Endothelial cell of umbilical vein (primary cell): ENCODE measurements around the gene HOXB2. TPM values are rescaled to one million over a fixed set of nuclear protein-coding genes. Genes with fewer than 3 reads are reported as not detected.

Experiments
- BruUV-seq: library from RNA; stranded (reverse); fragments of 400-500 nt; replicated peaks from 2 replicates; lab custom pipeline; 2021; lab: Mats Ljungman, UMichigan
- CTCF ChIA-PET: fragments of 300-600, 350-600 bp; sonication (Branson Sonifier 250); formaldehyde crosslinking; loops from one replicate; lab custom pipeline; 2021; ENCODE audit warnings: antibody characterized with exemption, inconsistent platforms; lab: Charles Lee
- POLR2A ChIA-PET: fragments of 300-600, 350-600 bp; sonication (Branson Sonifier 250); formaldehyde crosslinking; loops from one replicate; lab custom pipeline; 2021; ENCODE audit warnings: antibody characterized with exemption, inconsistent platforms; lab: Charles Lee
- DNase-seq: peaks from one replicate; pipeline ENCODE4 v3.0.0-alpha.2; 2011; ENCODE audit warnings: low read depth, low spot score
- FAIRE-seq: peaks from 2 replicates; lab custom pipeline; 2011; peaks lifted over from hg19 to GRCh38; lab: Jason Lieb, UNC
- H2AFZ ChIP-seq: 2 replicates; pipeline ENCODE4 v1.6.0; 2012; ENCODE audit warnings: low read depth, low read length, control low read depth, inconsistent platforms
- H3K27ac ChIP-seq: 2 replicates; pipeline ENCODE4 v1.5.1; 2011; ENCODE audit warnings: low read depth, mild to moderate bottlenecking, control low read depth, low read length, moderate library complexity; ENCODE audit not compliant: insufficient read depth
- H3K27me3 ChIP-seq, 2 experiments: 2 replicates each; pipeline versions ENCODE4 v1.6.0 to v1.6.1; 2011; ENCODE audit warnings: low read length in 2 of 2, mixed read lengths in 1 of 2; ENCODE audit not compliant: control insufficient read depth in 2 of 2, insufficient read depth in 2 of 2
- H3K36me3 ChIP-seq, 2 experiments: 2 replicates in 1 of 2; 3 replicates in 1 of 2; pipeline ENCODE4 v1.5.1; 2011; ENCODE audit warnings: low read length in 2 of 2, mild to moderate bottlenecking in 1 of 2, moderate library complexity in 1 of 2; ENCODE audit not compliant: control insufficient read depth in 2 of 2, insufficient read depth in 2 of 2; ENCODE audit errors: extremely low read depth in 1 of 2
- H3K4me1 ChIP-seq: 3 replicates; pipeline ENCODE4 v1.5.1; 2011; ENCODE audit warnings: mild to moderate bottlenecking, low read length; ENCODE audit not compliant: control insufficient read depth, insufficient read depth; ENCODE audit errors: extremely low read depth
- H3K4me2 ChIP-seq: 2 replicates; pipeline ENCODE4 v1.6.1; 2011; ENCODE audit warnings: low read length, control low read depth, mixed read lengths; ENCODE audit not compliant: insufficient read depth
- H3K4me3 ChIP-seq, 3 experiments: fragments of 200-600 bp in 1 of 3; sonication (generic), shearing (Covaris generic) in 1 of 3; replicated peaks in 1 of 3; 2 replicates each; pipeline ENCODE4 v1.5.1; 2011 to 2016; ENCODE audit warnings: control low read depth in 3 of 3, low read length in 3 of 3, mild to moderate bottlenecking in 2 of 3, inconsistent platforms in 1 of 3, low read depth in 1 of 3, moderate library complexity in 1 of 3; ENCODE audit not compliant: insufficient read depth in 1 of 3
- H3K79me2 ChIP-seq: 2 replicates; pipeline ENCODE4 v1.6.0; 2012; ENCODE audit warnings: low read length, inconsistent platforms; ENCODE audit not compliant: control insufficient read depth, insufficient read depth
- H3K9ac ChIP-seq: replicated peaks from 2 replicates; pipeline ENCODE3; 2011; ENCODE audit warnings: low read length, control low read depth; ENCODE audit not compliant: insufficient read depth; ENCODE audit errors: extremely low read depth
- H3K9me1 ChIP-seq: replicated peaks from 3 replicates; pipeline ENCODE4 v1.6.0; 2011; ENCODE audit warnings: mild to moderate bottlenecking, low read length; ENCODE audit not compliant: control insufficient read depth, insufficient read depth; ENCODE audit errors: extremely low read depth
- H3K9me3 ChIP-seq: replicated peaks from 2 replicates; pipeline ENCODE4 v1.5.1; 2012; ENCODE audit warnings: low read length, inconsistent platforms; ENCODE audit not compliant: control insufficient read depth, insufficient read depth
- H4K20me1 ChIP-seq: replicated peaks from 2 replicates; pipeline ENCODE3; 2011; ENCODE audit warnings: mild to moderate bottlenecking, low read length; ENCODE audit not compliant: control insufficient read depth, insufficient read depth; ENCODE audit errors: extremely low read depth
- CTCF ChIP-seq, 2 donors: IDR thresholded peaks; 1 replicate in 1 of 2; 2 replicates in 1 of 2; pipeline ENCODE4 v1.5.1; 2011; ENCODE audit warnings: low read length in 2 of 2, mild to moderate bottlenecking in 2 of 2, moderate library complexity in 2 of 2, control low read depth in 1 of 2, inconsistent platforms in 1 of 2, low read depth in 1 of 2; ENCODE audit not compliant: insufficient read depth in 1 of 2; ENCODE audit errors: extremely low read depth in 1 of 2
- EZH2 ChIP-seq: IDR thresholded peaks from 2 replicates; pipeline ENCODE4 v1.6.1; 2012; ENCODE audit warnings: borderline replicate concordance, low read depth, mild to moderate bottlenecking, moderate library complexity, low read length, inconsistent platforms; ENCODE audit not compliant: severe bottlenecking
- FOS ChIP-seq: IDR thresholded peaks from 2 replicates; pipeline ENCODE4 v1.6.1; 2011; ENCODE audit warnings: mild to moderate bottlenecking, low read length, moderate library complexity, borderline replicate concordance; ENCODE audit not compliant: insufficient read depth
- GATA2 ChIP-seq: IDR thresholded peaks from 2 replicates; pipeline ENCODE4 v1.7.0; 2011; ENCODE audit warnings: low read depth, mild to moderate bottlenecking, moderate library complexity, mixed read lengths, low read length; ENCODE audit not compliant: insufficient read length, insufficient read depth
- JUN ChIP-seq: IDR thresholded peaks from 2 replicates; pipeline ENCODE4 v1.6.1; 2011; ENCODE audit warnings: borderline replicate concordance, low read depth; ENCODE audit not compliant: insufficient read length, insufficient read depth
- MAX ChIP-seq: IDR thresholded peaks from 2 replicates; pipeline ENCODE4 v1.6.1; 2011; ENCODE audit not compliant: insufficient read depth, insufficient read length
- MYC ChIP-seq: IDR thresholded peaks from one replicate; pipeline ENCODE4 v1.6.1; 2011; ENCODE audit warnings: mild to moderate bottlenecking, low read depth, low read length
- POLR2A ChIP-seq: IDR thresholded peaks from 2 replicates; pipeline ENCODE4 v1.6.1; 2012; ENCODE audit warnings: low read depth, mild to moderate bottlenecking, control low read depth, low read length
- POLR2AphosphoS5 ChIP-seq: IDR thresholded peaks from 2 replicates; pipeline ENCODE4 v1.6.1; 2012; ENCODE audit warnings: low read depth, mild to moderate bottlenecking, control low read depth, low read length, moderate library complexity; ENCODE audit not compliant: insufficient read depth
- dilution Hi-C: fragments of 300-500 bp; cut with MboI; formaldehyde crosslinking; loops from one replicate; pipeline ENCODE4 v1.15.0; 2019; ENCODE audit warnings: low sequenced_read_pairs; ENCODE audit not compliant: extremely low pct_ligation_motif_present
- intact Hi-C: fragments of 100-400 bp; cut with micrococcal nuclease; formaldehyde crosslinking; loops from one replicate; pipeline ENCODE4 v1.10.0; 2022
- polyA plus RNA-seq, 4 experiments: library from polyadenylated mRNA; depleted of rRNA in 3 of 4; stranded (reverse) in 3 of 4; unstranded in 1 of 4; fragments of >200 nt; gene quantifications; 2 replicates each; pipeline versions ENCODE4 v1.2.1 to v1.2.3, GENCODE V29; 2011 to 2012; ENCODE audit warnings: missing spikeins in 1 of 4
- total RNA-seq: library from RNA; stranded (reverse); gene quantifications from 2 replicates; pipeline ENCODE4 v1.2.3, GENCODE V29; 2021

The HOXB2 gene
- total and polyA plus RNA-seq, 2 donors (not counting 3 experiments of a cell fraction or from before 2014, with no cell fraction given) = 14.1 to 23.3 TPM

- no TSS peak for BruUV-seq
- H3K9me3 ChIP-seq = no peaks in the 10 kb centered on the region
- intact Hi-C loops (no loop called here), dilution Hi-C loops (no loop called here)
- H3K9ac ChIP-seq = no peak overlapping the region
- DNase-seq = peak; percentile 77
- no peak overlapping the region for H2AFZ ChIP-seq
- ChIA-PET CTCF (interaction anchor here (0.9 to 2.1 kb wide), 7 partner anchors 13 to 290 kb away, joined by 3 to 9 read pairs (median 4); no protein-coding TSS in a partner anchor), POLR2A (no interaction called here)
- H3K9me1 ChIP-seq = no peaks in the 10 kb centered on the region
- no peak overlapping the region for H3K27ac ChIP-seq
- H4K20me1 ChIP-seq = no peaks in the 10 kb centered on the region
- no peak overlapping the region for H3K4me2 ChIP-seq
- FAIRE-seq = peak; percentile 98
- H3K27me3 ChIP-seq = peaks cover 5 to 10% of the 10 kb centered on the region in 2 experiments
- no peak overlapping the region for H3K4me3 ChIP-seq
- H3K79me2 ChIP-seq = no peaks in the 10 kb centered on the region
- TF ChIP-seq FOS = peak; percentile 92
- no peak for TF ChIP-seq POLR2A
- peak; percentile 98 for TF ChIP-seq JUN
- H3K4me1 ChIP-seq = peaks cover 6% of the 10 kb centered on the region
- no peaks in the 10 kb centered on the region for H3K36me3 ChIP-seq
Observed at GRCh38 chr17:48505788-48506187, 39.1 kb downstream of the HOXB2 start.

- BruUV-seq = no TSS peak
- no peak overlapping the region for H3K27ac ChIP-seq
- no peaks in the 10 kb centered on the region for H4K20me1 ChIP-seq
- dilution Hi-C loops (no loop called here), intact Hi-C loops (no loop called here)
- H3K4me1 ChIP-seq = peaks cover 6% of the 10 kb centered on the region
- DNase-seq (no peak), FAIRE-seq (no peak)
- no peak for TF ChIP-seq POLR2A
- TF ChIP-seq MYC = no peak
- TF ChIP-seq GATA2 = no peak
- TF ChIP-seq POLR2AphosphoS5 = no peak
- no peak for TF ChIP-seq CTCF (IDR thresholded peaks at IDR 0.05; ENCODE audit: extremely low read depth in 1 of 2, insufficient read depth in 1 of 2, low read depth in 1 of 2, low read length in 2 of 2)
- TF ChIP-seq EZH2 = no peak
- no peak for TF ChIP-seq JUN
- no peak for TF ChIP-seq FOS
- TF ChIP-seq MAX = no peak
- no peaks in the 10 kb centered on the region for H3K36me3 ChIP-seq
- CTCF ChIA-PET = interaction anchor here (0.8 to 2.0 kb wide), 4 partner anchors 10 to 245 kb away, joined by 3 to 9 read pairs (median 4); no protein-coding TSS in a partner anchor
- no peaks in the 10 kb centered on the region for H3K79me2 ChIP-seq
- no peak overlapping the region for H3K4me3 ChIP-seq
- H3K27me3 ChIP-seq = peaks cover 3 to 10% of the 10 kb centered on the region in 2 experiments
- H3K9me1 ChIP-seq = no peaks in the 10 kb centered on the region
- POLR2A ChIA-PET = no interaction called here
- no peak overlapping the region for H3K9ac ChIP-seq
- no peak overlapping the region for H3K4me2 ChIP-seq
- no peaks in the 10 kb centered on the region for H3K9me3 ChIP-seq
- H2AFZ ChIP-seq = no peak overlapping the region
Observed at GRCh38 chr17:48504953-48505352, 40.0 kb downstream of the HOXB2 start.
